Glomerular visceral epithelial cell (primary cell): Measurements from ENCODE around the gene TMEM201.

ENCODE experiments used
- DNase-seq: peaks from one replicate; pipeline ENCODE4 v3.0.0-alpha.2; 2016; ENCODE audit errors: extremely low spot score

TMEM201 gene

GRCh38 chr1:9653491-9654050 lies 64.9 kb downstream of the TMEM201 start:
- DNase-seq = no peak

- DNase-seq = no peak
Measured at GRCh38 chr1:9654051-9654833, 65.5 kb downstream of the TMEM201 start.

GRCh38 chr1:9654834-9655723 lies 66.4 kb downstream of the TMEM201 start:
- no peak for DNase-seq

- DNase-seq = no peak
Measured at GRCh38 chr1:9655836-9656235, 67.1 kb downstream of the TMEM201 start.

- no peak for DNase-seq
Measured at GRCh38 chr1:9657521-9658032, 68.9 kb downstream of the TMEM201 start.

- no peak for DNase-seq
Measured at GRCh38 chr1:9658199-9658598, 69.5 kb downstream of the TMEM201 start.

- DNase-seq = peak; percentile 51
Measured at GRCh38 chr1:9659328-9659727, 70.6 kb downstream of the TMEM201 start.

GRCh38 chr1:9663257-9663656 lies 74.5 kb downstream of the TMEM201 start:
- no peak for DNase-seq
